ENCODE results near the gene PRAME.

Gene PRAME

GRCh38 chr22:22574361-22574760, 15.3 kb upstream of the PRAME start:
- TF ChIP-seq, protein P1, sequence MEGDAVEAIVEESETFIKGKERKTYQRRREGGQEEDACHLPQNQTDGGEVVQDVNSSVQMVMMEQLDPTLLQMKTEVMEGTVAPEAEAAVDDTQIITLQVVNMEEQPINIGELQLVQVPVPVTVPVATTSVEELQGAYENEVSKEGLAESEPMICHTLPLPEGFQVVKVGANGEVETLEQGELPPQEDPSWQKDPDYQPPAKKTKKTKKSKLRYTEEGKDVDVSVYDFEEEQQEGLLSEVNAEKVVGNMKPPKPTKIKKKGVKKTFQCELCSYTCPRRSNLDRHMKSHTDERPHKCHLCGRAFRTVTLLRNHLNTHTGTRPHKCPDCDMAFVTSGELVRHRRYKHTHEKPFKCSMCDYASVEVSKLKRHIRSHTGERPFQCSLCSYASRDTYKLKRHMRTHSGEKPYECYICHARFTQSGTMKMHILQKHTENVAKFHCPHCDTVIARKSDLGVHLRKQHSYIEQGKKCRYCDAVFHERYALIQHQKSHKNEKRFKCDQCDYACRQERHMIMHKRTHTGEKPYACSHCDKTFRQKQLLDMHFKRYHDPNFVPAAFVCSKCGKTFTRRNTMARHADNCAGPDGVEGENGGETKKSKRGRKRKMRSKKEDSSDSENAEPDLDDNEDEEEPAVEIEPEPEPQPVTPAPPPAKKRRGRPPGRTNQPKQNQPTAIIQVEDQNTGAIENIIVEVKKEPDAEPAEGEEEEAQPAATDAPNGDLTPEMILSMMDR (IDR thresholded peaks at IDR 0.05) = no peak

GRCh38 chr22:22573047-22573889, 14.2 kb upstream of the PRAME start:
- TF ChIP-seq, protein P1 (IDR thresholded peaks at IDR 0.05) = no peak

GRCh38 chr22:22571862-22572261, 12.8 kb upstream of the PRAME start:
- TF ChIP-seq, protein P1 (IDR thresholded peaks at IDR 0.05) = no peak

DNA sequence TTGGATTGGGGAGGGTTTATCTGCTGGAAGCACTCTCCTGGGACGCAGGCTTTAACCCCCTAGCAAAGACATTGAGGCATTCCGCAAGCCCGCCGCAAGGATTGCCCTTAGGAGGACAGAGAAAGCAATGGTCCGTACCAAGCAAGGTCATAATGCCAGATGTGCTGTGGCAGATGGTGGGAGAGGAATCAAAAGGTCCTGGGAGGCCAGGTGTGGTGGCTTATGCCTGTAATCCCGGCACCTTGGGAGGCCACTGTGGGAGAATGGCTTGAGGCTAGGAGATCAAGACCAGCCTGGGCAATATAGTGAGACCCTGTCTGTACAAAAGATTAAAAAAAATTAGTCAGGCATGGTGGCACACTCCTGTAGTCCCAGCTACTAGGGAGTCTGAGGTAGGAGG, 12.4 kb upstream of the PRAME start:
- TF ChIP-seq, protein P1 (IDR thresholded peaks at IDR 0.05) = no peak

GRCh38 chr22:22569218-22569617, 10.2 kb upstream of the PRAME start:
- TF ChIP-seq, protein P1 (IDR thresholded peaks at IDR 0.05) = no peak

DNA sequence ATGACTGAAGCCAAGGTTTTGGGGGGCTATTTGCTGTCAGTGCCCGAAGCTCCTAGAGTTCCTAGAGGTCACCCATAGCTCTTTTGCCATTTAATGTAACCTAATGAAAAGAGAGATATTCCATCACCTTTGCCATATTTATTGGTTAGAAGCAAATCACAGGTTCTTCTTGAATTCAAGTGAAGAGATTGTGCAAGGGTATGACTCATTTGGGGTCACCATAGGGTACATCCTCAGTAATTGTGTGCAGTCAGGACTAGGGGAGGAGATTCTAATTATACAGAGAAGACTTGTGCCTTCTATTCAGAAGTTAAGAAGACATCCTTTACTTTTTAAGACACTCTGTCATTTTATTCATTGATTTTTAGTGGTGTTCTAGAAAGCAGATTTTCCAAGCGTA, 6.9 kb upstream of the PRAME start:
- TF ChIP-seq, protein P1 (IDR thresholded peaks at IDR 0.05) = no peak

GRCh38 chr22:22558071-22558971, 744 bp downstream of the PRAME start:
- TF ChIP-seq, protein P1 (IDR thresholded peaks at IDR 0.05) = no peak

All from LNCAP (cell line).